Subcutaneous adipose tissue (tissue), 4 donors: ENCODE data around the gene RASA3. TPM values are rescaled to one million over a fixed set of nuclear protein-coding genes. Genes with fewer than 3 reads are reported as not detected.

Source experiments
- CTCF ChIP-seq: fragments of 450-650 bp; IDR thresholded peaks from one replicate; pipeline ENCODE4 v1.5.1; 2016; ENCODE audit warnings: low read depth, mild to moderate bottlenecking, control low read depth, antibody characterized with exemption, moderate library complexity
- total RNA-seq, 4 donors: library from RNA; depleted of rRNA; stranded (reverse); fragments of >200 nt; gene quantifications; one replicate each; pipeline ENCODE4 v1.1.0, GENCODE V29; 2016

Gene RASA3
- total RNA-seq, 4 donors from 2014 or later = 36.9 to 70.1 (median 46.3) TPM

- TF ChIP-seq CTCF = no peak
Observed at GRCh38 chr13:114106991-114107685, 25.3 kb downstream of the RASA3 start.

- TF ChIP-seq CTCF = no peak
Observed at GRCh38 chr13:114106526-114106925, 25.9 kb downstream of the RASA3 start.

GRCh38 chr13:114105521-114106225 lies 26.8 kb downstream of the RASA3 start:
- TF ChIP-seq CTCF = no peak

- TF ChIP-seq CTCF = no peak
Observed at GRCh38 chr13:114104655-114105520, 27.5 kb downstream of the RASA3 start.

- TF ChIP-seq CTCF = no peak
Observed at GRCh38 chr13:114103801-114104654, 28.4 kb downstream of the RASA3 start.

- TF ChIP-seq CTCF = no peak
Observed at GRCh38 chr13:114102521-114103288, 29.7 kb downstream of the RASA3 start.
